HG03066 (cell line): ENCODE data around the gene C10orf53.

Experiments
- ATAC-seq: cut with Tn5 transposase; IDR thresholded peaks from one replicate; pipeline ENCODE4 v1.9.1; 2021; ENCODE audit warnings: low read depth; ENCODE audit not compliant: unreplicated experiment

The C10orf53 gene

GRCh38 chr10:49735848-49736563 is 56.6 kb downstream of the C10orf53 start:
- no peak for ATAC-seq

GRCh38 chr10:49736564-49737113 is 57.2 kb downstream of the C10orf53 start:
- no peak for ATAC-seq

- ATAC-seq = no peak
These were observed 58.2 kb downstream of the C10orf53 start for GRCh38 chr10:49737474-49738201.

GRCh38 chr10:49738616-49739360 is 59.3 kb downstream of the C10orf53 start:
- no peak for ATAC-seq

- ATAC-seq = no peak
These were observed 60.0 kb downstream of the C10orf53 start for GRCh38 chr10:49739426-49739825.

- no peak for ATAC-seq
These were observed 61.1 kb downstream of the C10orf53 start for GRCh38 chr10:49740346-49741107.

GRCh38 chr10:49741108-49741995 is 61.9 kb downstream of the C10orf53 start:
- ATAC-seq = no peak

GRCh38 chr10:49742683-49743463 is 63.4 kb downstream of the C10orf53 start:
- no peak for ATAC-seq

GRCh38 chr10:49743464-49744075 is 64.1 kb downstream of the C10orf53 start:
- no peak for ATAC-seq

GRCh38 chr10:49744091-49744685 is 64.7 kb downstream of the C10orf53 start:
- ATAC-seq = no peak

GRCh38 chr10:49744924-49745605 is 65.6 kb downstream of the C10orf53 start:
- ATAC-seq = no peak

- no peak for ATAC-seq
These were observed 66.3 kb downstream of the C10orf53 start for GRCh38 chr10:49745756-49746155.

GRCh38 chr10:49746626-49747302 is 67.3 kb downstream of the C10orf53 start:
- ATAC-seq = no peak
